HepG2 (cell line): Measurements from ENCODE around the gene SLCO2B1. TPM values are rescaled to one million over a fixed set of nuclear protein-coding genes. Genes with fewer than 3 reads are reported as not detected.

Experiments
- ARNT ChIP-seq: fragments of 450-650 bp; IDR thresholded peaks from 2 replicates; pipeline ENCODE4 v1.6.1; 2017
- CEBPG ChIP-seq: IDR thresholded peaks from 2 replicates; pipeline ENCODE4 v1.6.1; 2016
- FLYWCH1 ChIP-seq: sonication (generic); formaldehyde crosslinking; IDR thresholded peaks from 2 replicates; pipeline ENCODE4 v1.8.1; 2023; ENCODE audit warnings: mild to moderate bottlenecking, missing genetic modification reagents
- GPBP1L1 ChIP-seq: sonication (generic); formaldehyde crosslinking; IDR thresholded peaks from 2 replicates; pipeline ENCODE4 v1.5.0; 2020; ENCODE audit warnings: mild to moderate bottlenecking, missing genetic modification reagents
- HMG20B ChIP-seq: conservative IDR thresholded peaks from 2 replicates; pipeline ENCODE4 v1.6.1; 2016; ENCODE audit warnings: missing genetic modification reagents, missing compliant biosample characterization
- MYC ChIP-seq: sonication (generic); formaldehyde crosslinking; IDR thresholded peaks from 2 replicates; pipeline ENCODE4 v1.9.0; 2021; ENCODE audit warnings: missing genetic modification reagents, borderline replicate concordance
- NCOA5 ChIP-seq: sonication (generic); formaldehyde crosslinking; IDR thresholded peaks from 2 replicates; pipeline ENCODE4 v1.4.0; 2020; ENCODE audit warnings: missing genetic modification reagents
- NKX3-1 ChIP-seq: sonication (generic); formaldehyde crosslinking; IDR thresholded peaks from 2 replicates; pipeline ENCODE4 v1.5.0; 2020; ENCODE audit warnings: missing genetic modification reagents
- SIX1 ChIP-seq: sonication (generic); formaldehyde crosslinking; IDR thresholded peaks from 2 replicates; pipeline ENCODE4 v1.4.0; 2020; ENCODE audit warnings: missing genetic modification reagents, borderline replicate concordance
- TRIM22 ChIP-seq: fragments of 450-650 bp; IDR thresholded peaks from 2 replicates; pipeline ENCODE4 v1.6.1; 2017
- ZFP41 ChIP-seq: sonication (generic); formaldehyde crosslinking; IDR thresholded peaks from 2 replicates; pipeline ENCODE4 v1.4.0; 2020; ENCODE audit warnings: mild to moderate bottlenecking, missing genetic modification reagents, borderline replicate concordance
- ZHX2 ChIP-seq, 2 experiments: sonication (generic) in 1 of 2; formaldehyde crosslinking in 1 of 2; IDR thresholded peaks; 2 replicates each; pipeline versions ENCODE4 v1.6.1 to v1.9.0; 2014 to 2022; ENCODE audit warnings: antibody characterized with exemption in 1 of 2, borderline replicate concordance in 1 of 2, inconsistent platforms in 1 of 2, low read depth in 1 of 2, missing genetic modification reagents in 1 of 2
- ZNF136 ChIP-seq: sonication (generic); formaldehyde crosslinking; IDR thresholded peaks from 2 replicates; pipeline ENCODE4 v1.8.1; 2022; ENCODE audit warnings: low read depth, mild to moderate bottlenecking, moderate library complexity, missing genetic modification reagents
- ZNF264 ChIP-seq: sonication (generic); formaldehyde crosslinking; IDR thresholded peaks from 2 replicates; pipeline ENCODE4 v1.4.0; 2020; ENCODE audit warnings: missing genetic modification reagents
- ZNF292 ChIP-seq: sonication (generic); formaldehyde crosslinking; IDR thresholded peaks from 2 replicates; pipeline ENCODE4 v1.8.1; 2022; ENCODE audit warnings: mild to moderate bottlenecking, low read depth, missing genetic modification reagents, borderline replicate concordance
- ZNF574 ChIP-seq: sonication (generic); formaldehyde crosslinking; IDR thresholded peaks from 2 replicates; pipeline ENCODE4 v1.4.0; 2020; ENCODE audit warnings: missing genetic modification reagents
- ZNF598 ChIP-seq: sonication (generic); formaldehyde crosslinking; IDR thresholded peaks from 2 replicates; pipeline ENCODE4 v1.5.1; 2020; ENCODE audit warnings: mild to moderate bottlenecking, missing genetic modification reagents, borderline replicate concordance
- ZNF619 ChIP-seq: sonication (generic); formaldehyde crosslinking; IDR thresholded peaks from 2 replicates; pipeline ENCODE4 v1.4.0; 2020; ENCODE audit warnings: mild to moderate bottlenecking, missing genetic modification reagents
- ZNF761 ChIP-seq: sonication (generic); formaldehyde crosslinking; conservative IDR thresholded peaks from 2 replicates; pipeline ENCODE4 v1.4.0; 2020; ENCODE audit warnings: mild to moderate bottlenecking, missing genetic modification reagents
- polyA plus RNA-seq, 8 experiments: library from polyadenylated mRNA; depleted of rRNA in 3 of 8; stranded (reverse) in 7 of 8; unstranded in 1 of 8; fragments of >200 nt; fragmentation: Illumina TruSeq in 4 of 8; extraction: Trizol in 4 of 8; gene quantifications; 2 replicates each; pipeline versions ENCODE4 v1.2.1 to v1.2.3, GENCODE V29; 2011 to 2016; ENCODE audit warnings: low read depth in 4 of 8, missing spikeins in 1 of 8, mixed read lengths in 1 of 8; ENCODE audit not compliant: insufficient read depth in 1 of 8
- total RNA-seq, 5 experiments: library from RNA; depleted of rRNA; stranded (reverse); fragments of >200 nt; fragmentation: Illumina TruSeq; extraction: Trizol; gene quantifications; 2 replicates each; pipeline ENCODE4 v1.2.3, GENCODE V29; 2016; ENCODE audit warnings: low read depth in 1 of 5

Gene SLCO2B1
- total and polyA plus RNA-seq, 2 of the 13 experiments (the other 11 are each of a cell fraction or from before 2014, with no cell fraction given) = 15.3 to 19.8 TPM

GRCh38 chr11:75214411-75214821 is 63.5 kb downstream of the SLCO2B1 start (continued):
- TF ChIP-seq ZNF619 (CRISPR knock-in tag) (peak; percentile 34; the same call in 1 of the 2 replicates), SIX1 (0 out of 2 replicates have a peak, but pooled peaks have one; percentile 52), TRIM22 (no peak), ZFP41 (CRISPR knock-in tag) (peak; percentile 69; the same call in 1 of the 2 replicates), ZNF598 (0 out of 2 replicates have a peak, but pooled peaks have one; percentile 44), FLYWCH1 (peak; percentile 63; the same call in 1 of the 2 replicates), HMG20B (CRISPR knock-in tag) (peak; percentile 90), ARNT (no peak), MYC (CRISPR knock-in tag) (peak; percentile 44; the same call in 1 of the 2 replicates), ZNF136 (CRISPR knock-in tag) (peak; percentile 87; the same call in 1 of the 2 replicates), ZNF264 (CRISPR knock-in tag) (peak; percentile 92), ZNF292 (CRISPR knock-in tag) (no peak), ZNF574 (CRISPR knock-in tag) (peak; percentile 83), NCOA5 (no peak), GPBP1L1 (CRISPR knock-in tag) (no peak), NKX3-1 (CRISPR knock-in tag) (peak; percentile 97), ZHX2 (IDR thresholded peaks at IDR 0.05; ENCODE audit: low read depth) (no peak), ZHX2 (CRISPR knock-in tag; IDR thresholded peaks at IDR 0.05; ENCODE audit: borderline replicate concordance) (peak; percentile 87), CEBPG (CRISPR knock-in tag) (peak; percentile 57; the same call in 1 of the 2 replicates), ZNF761 (CRISPR knock-in tag) (0 out of 2 replicates have a peak, but pooled peaks have one; percentile 69)
